ENCODE data around the gene MAT1A.

MAT1A gene

GRCh38 chr10:80283119-80283518, 6.3 kb downstream of the MAT1A start:
- Histone ChIP-seq H3K27me3 (ENCODE audit: insufficient read depth, low read length) (peaks cover 66% of the 10 kb centered on the region), H3K27ac (ENCODE audit: low read depth, low read length) (no peak overlapping the region), H3K79me2 (ENCODE audit: control insufficient read depth, insufficient read depth, low read length, unreplicated experiment) (no peaks in the 10 kb centered on the region), H2AFZ (ENCODE audit: low read length, unreplicated experiment) (no peak overlapping the region), H3K4me1 (ENCODE audit: control insufficient read depth, insufficient read depth, low read length, unreplicated experiment) (no peaks in the 10 kb centered on the region), H3K36me3 (ENCODE audit: insufficient read depth, low read length) (no peaks in the 10 kb centered on the region), H3K4me3 (ENCODE audit: low read depth, low read length) (no peak overlapping the region)

DNA sequence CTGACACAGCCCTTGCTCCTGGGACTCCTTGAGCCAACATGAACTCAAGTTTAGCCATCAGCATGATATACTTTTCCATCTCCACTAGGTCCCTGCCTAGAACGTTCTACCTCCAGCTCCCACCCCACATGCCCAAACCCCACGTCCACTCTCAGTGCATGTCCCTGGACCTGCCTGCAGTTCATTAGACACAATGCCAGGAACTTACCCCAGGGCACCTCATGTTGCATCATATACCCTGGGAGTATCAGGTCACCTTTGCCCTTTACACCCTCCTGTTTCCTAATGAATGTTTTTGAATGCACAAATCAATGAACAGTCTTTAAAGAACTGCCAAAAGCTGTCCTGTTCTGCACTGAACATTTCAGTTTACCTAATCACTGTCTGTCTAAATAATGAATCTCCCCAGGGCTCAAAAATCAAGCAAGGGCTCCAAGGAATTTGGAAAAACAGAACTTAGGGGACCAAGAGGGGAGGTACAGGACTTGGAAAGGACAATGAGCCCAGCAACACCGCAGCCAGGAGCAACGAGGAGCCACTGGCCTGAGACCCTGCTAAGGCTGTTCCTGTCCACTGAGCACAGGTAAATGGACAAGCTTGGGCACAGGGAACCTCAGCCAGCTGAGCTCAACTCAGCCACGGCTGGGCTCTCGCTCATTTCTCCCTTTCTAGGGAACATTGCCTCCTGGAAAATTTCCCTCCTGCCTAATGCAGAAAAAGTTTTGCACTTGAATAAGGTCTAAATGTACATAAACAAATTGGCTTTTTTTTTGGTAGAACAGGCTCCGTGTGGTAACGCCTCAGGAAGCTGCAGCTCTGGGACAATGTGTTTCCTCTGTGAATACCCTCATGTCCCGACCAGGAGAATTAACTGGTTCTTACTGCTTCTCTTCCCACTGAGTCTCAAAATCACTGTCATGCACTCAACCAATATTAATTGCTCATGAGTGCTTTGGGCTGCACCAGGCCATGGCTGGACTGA, 7.4 kb downstream of the MAT1A start:
- no peaks in the 10 kb centered on the region for H3K79me2 ChIP-seq (ENCODE audit: control insufficient read depth, insufficient read depth, low read length, unreplicated experiment)
- H3K4me1 ChIP-seq (ENCODE audit: control insufficient read depth, insufficient read depth, low read length, unreplicated experiment), result no peaks in the 10 kb centered on the region
- H2AFZ ChIP-seq (ENCODE audit: low read length, unreplicated experiment), result no peak overlapping the region
- no peak overlapping the region for H3K27ac ChIP-seq (ENCODE audit: low read depth, low read length)
- no peak overlapping the region for H3K4me3 ChIP-seq (ENCODE audit: low read depth, low read length)
- peaks cover 59% of the 10 kb centered on the region for H3K27me3 ChIP-seq (ENCODE audit: insufficient read depth, low read length)
- no peaks in the 10 kb centered on the region for H3K36me3 ChIP-seq (ENCODE audit: insufficient read depth, low read length)

GRCh38 chr10:80281292-80281691, 8.2 kb downstream of the MAT1A start:
- Histone ChIP-seq H3K27ac (ENCODE audit: low read depth, low read length) (no peak overlapping the region), H3K4me1 (ENCODE audit: control insufficient read depth, insufficient read depth, low read length, unreplicated experiment) (no peaks in the 10 kb centered on the region), H3K4me3 (ENCODE audit: low read depth, low read length) (no peak overlapping the region), H3K36me3 (ENCODE audit: insufficient read depth, low read length) (no peaks in the 10 kb centered on the region), H3K79me2 (ENCODE audit: control insufficient read depth, insufficient read depth, low read length, unreplicated experiment) (no peaks in the 10 kb centered on the region), H3K27me3 (ENCODE audit: insufficient read depth, low read length) (peaks cover 59% of the 10 kb centered on the region), H2AFZ (ENCODE audit: low read length, unreplicated experiment) (no peak overlapping the region)

- Histone ChIP-seq H3K27me3 (ENCODE audit: insufficient read depth, low read length) (peaks cover 60% of the 10 kb centered on the region), H3K4me1 (ENCODE audit: control insufficient read depth, insufficient read depth, low read length, unreplicated experiment) (no peaks in the 10 kb centered on the region), H3K4me3 (ENCODE audit: low read depth, low read length) (no peak overlapping the region), H3K79me2 (ENCODE audit: control insufficient read depth, insufficient read depth, low read length, unreplicated experiment) (no peaks in the 10 kb centered on the region), H3K27ac (ENCODE audit: low read depth, low read length) (no peak overlapping the region), H3K36me3 (ENCODE audit: insufficient read depth, low read length) (no peaks in the 10 kb centered on the region), H2AFZ (ENCODE audit: low read length, unreplicated experiment) (no peak overlapping the region)
Observed at GRCh38 chr10:80280071-80280800, 9.2 kb downstream of the MAT1A start.

DNA sequence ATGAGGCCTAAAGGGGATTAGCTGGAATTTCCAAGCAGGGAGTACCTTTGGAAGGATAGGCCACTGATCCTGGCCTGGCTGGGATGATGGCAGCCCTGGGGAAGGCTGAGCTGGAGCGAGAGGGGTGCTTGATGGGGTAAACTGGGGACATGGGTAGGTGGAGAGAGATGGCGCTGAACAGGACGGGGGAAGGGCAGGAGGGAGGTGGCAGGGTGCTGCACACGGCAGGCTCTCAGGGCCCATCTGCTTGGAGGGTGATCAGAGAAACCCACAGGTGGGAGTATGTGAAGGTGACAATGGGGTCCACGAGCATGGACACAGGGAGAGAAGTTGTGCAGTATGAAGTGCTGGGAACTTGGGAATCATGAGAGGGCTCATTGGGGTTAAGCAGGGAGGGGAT, 10.3 kb downstream of the MAT1A start:
- H3K4me3 ChIP-seq (ENCODE audit: low read depth, low read length), result no peak overlapping the region
- H3K27me3 ChIP-seq (ENCODE audit: insufficient read depth, low read length), result peaks cover 58% of the 10 kb centered on the region
- no peaks in the 10 kb centered on the region for H3K36me3 ChIP-seq (ENCODE audit: insufficient read depth, low read length)
- H3K4me1 ChIP-seq (ENCODE audit: control insufficient read depth, insufficient read depth, low read length, unreplicated experiment), result no peaks in the 10 kb centered on the region
- H2AFZ ChIP-seq (ENCODE audit: low read length, unreplicated experiment), result no peak overlapping the region
- no peaks in the 10 kb centered on the region for H3K79me2 ChIP-seq (ENCODE audit: control insufficient read depth, insufficient read depth, low read length, unreplicated experiment)
- no peak overlapping the region for H3K27ac ChIP-seq (ENCODE audit: low read depth, low read length)

GRCh38 chr10:80278480-80278879, 11.0 kb downstream of the MAT1A start:
- H3K27ac ChIP-seq (ENCODE audit: low read depth, low read length), result no peak overlapping the region

GRCh38 chr10:80277567-80278250, 11.7 kb downstream of the MAT1A start:
- no peak overlapping the region for H3K27ac ChIP-seq (ENCODE audit: low read depth, low read length)
- H3K4me3 ChIP-seq (ENCODE audit: low read depth, low read length), result no peak overlapping the region
- H3K4me1 ChIP-seq (ENCODE audit: control insufficient read depth, insufficient read depth, low read length, unreplicated experiment), result peaks cover 2% of the 10 kb centered on the region
- H2AFZ ChIP-seq (ENCODE audit: low read length, unreplicated experiment), result no peak overlapping the region
- peaks cover 57% of the 10 kb centered on the region for H3K27me3 ChIP-seq (ENCODE audit: insufficient read depth, low read length)
- H3K79me2 ChIP-seq (ENCODE audit: control insufficient read depth, insufficient read depth, low read length, unreplicated experiment), result no peaks in the 10 kb centered on the region
- no peaks in the 10 kb centered on the region for H3K36me3 ChIP-seq (ENCODE audit: insufficient read depth, low read length)

More at GRCh38 chr10:80278480-80278879, 11.0 kb downstream of the MAT1A start:
- no peak overlapping the region for H2AFZ ChIP-seq (ENCODE audit: low read length, unreplicated experiment)
- no peaks in the 10 kb centered on the region for H3K79me2 ChIP-seq (ENCODE audit: control insufficient read depth, insufficient read depth, low read length, unreplicated experiment)
- peaks cover 58% of the 10 kb centered on the region for H3K27me3 ChIP-seq (ENCODE audit: insufficient read depth, low read length)
- no peaks in the 10 kb centered on the region for H3K4me1 ChIP-seq (ENCODE audit: control insufficient read depth, insufficient read depth, low read length, unreplicated experiment)
- no peak overlapping the region for H3K4me3 ChIP-seq (ENCODE audit: low read depth, low read length)
- H3K36me3 ChIP-seq (ENCODE audit: insufficient read depth, low read length), result no peaks in the 10 kb centered on the region

- Histone ChIP-seq H2AFZ (ENCODE audit: low read length, unreplicated experiment) (no peak overlapping the region), H3K79me2 (ENCODE audit: control insufficient read depth, insufficient read depth, low read length, unreplicated experiment) (no peaks in the 10 kb centered on the region), H3K4me1 (ENCODE audit: control insufficient read depth, insufficient read depth, low read length, unreplicated experiment) (peaks cover 3% of the 10 kb centered on the region), H3K27ac (ENCODE audit: low read depth, low read length) (no peak overlapping the region), H3K27me3 (ENCODE audit: insufficient read depth, low read length) (peaks cover 50% of the 10 kb centered on the region), H3K4me3 (ENCODE audit: low read depth, low read length) (no peak overlapping the region), H3K36me3 (ENCODE audit: insufficient read depth, low read length) (no peaks in the 10 kb centered on the region)
Observed at GRCh38 chr10:80277016-80277415, 12.4 kb downstream of the MAT1A start.

DNA sequence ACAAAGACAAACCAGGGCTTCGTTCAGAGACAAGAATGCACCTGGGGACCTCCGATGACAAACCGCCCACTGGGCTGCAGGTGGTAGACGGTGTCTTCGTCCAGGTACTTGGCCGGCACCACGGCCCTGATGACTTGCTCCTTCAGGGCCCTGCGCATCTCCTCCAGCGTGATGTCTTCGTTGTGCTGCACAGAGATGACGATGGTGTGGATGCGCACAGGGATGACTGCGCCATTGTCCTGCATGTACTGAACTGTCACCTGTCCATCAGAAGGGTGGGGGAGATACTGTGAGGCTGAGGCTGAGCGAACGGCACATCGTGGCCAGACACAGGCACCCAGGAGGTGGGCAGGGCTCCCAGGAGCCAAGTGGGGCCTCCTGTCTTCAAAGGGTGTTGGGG, 13.1 kb downstream of the MAT1A start:
- Histone ChIP-seq H3K27me3 (ENCODE audit: insufficient read depth, low read length) (peaks cover 48% of the 10 kb centered on the region), H3K27ac (ENCODE audit: low read depth, low read length) (no peak overlapping the region), H3K4me3 (ENCODE audit: low read depth, low read length) (no peak overlapping the region), H3K4me1 (ENCODE audit: control insufficient read depth, insufficient read depth, low read length, unreplicated experiment) (peaks cover 3% of the 10 kb centered on the region), H3K36me3 (ENCODE audit: insufficient read depth, low read length) (no peaks in the 10 kb centered on the region), H2AFZ (ENCODE audit: low read length, unreplicated experiment) (no peak overlapping the region), H3K79me2 (ENCODE audit: control insufficient read depth, insufficient read depth, low read length, unreplicated experiment) (no peaks in the 10 kb centered on the region)

- no peaks in the 10 kb centered on the region for H3K79me2 ChIP-seq (ENCODE audit: control insufficient read depth, insufficient read depth, low read length, unreplicated experiment)
- no peaks in the 10 kb centered on the region for H3K36me3 ChIP-seq (ENCODE audit: insufficient read depth, low read length)
- no peak overlapping the region for H2AFZ ChIP-seq (ENCODE audit: low read length, unreplicated experiment)
- H3K27me3 ChIP-seq (ENCODE audit: insufficient read depth, low read length), result peaks cover 47% of the 10 kb centered on the region
- no peak overlapping the region for H3K4me3 ChIP-seq (ENCODE audit: low read depth, low read length)
- H3K4me1 ChIP-seq (ENCODE audit: control insufficient read depth, insufficient read depth, low read length, unreplicated experiment), result peaks cover 3% of the 10 kb centered on the region
- H3K27ac ChIP-seq (ENCODE audit: low read depth, low read length), result no peak overlapping the region
Observed at GRCh38 chr10:80275756-80276155, 13.7 kb downstream of the MAT1A start.
